Tibial nerve (tissue), 4 donors: Measurements from ENCODE around the gene WDR53.
"Not testable (repeated sequence)": the region's sequence is repeated elsewhere in the genome, so short reads cannot be mapped to it uniquely, and the experiment has no call there.

Experiments
- EP300 ChIP-seq, 2 donors: sonication (generic); formaldehyde crosslinking; IDR thresholded peaks; one replicate each; pipeline ENCODE4 v1.6.1; 2017; ENCODE audit warnings: antibody characterized with exemption in 2 of 2, mild to moderate bottlenecking in 1 of 2
- POLR2A ChIP-seq, 2 donors: fragments of 450-650 bp; IDR thresholded peaks; one replicate each; pipeline ENCODE4 v1.6.1; 2017; ENCODE audit warnings: antibody characterized with exemption in 2 of 2, mild to moderate bottlenecking in 2 of 2, moderate library complexity in 2 of 2
- TF ChIP-seq, protein P1 (sequence below), 5 experiments: fragments of 200-600 bp in 3 of 5; fragments of 450-650 bp in 2 of 5; sonication (generic) in 3 of 5; IDR thresholded peaks; one replicate each; pipeline ENCODE4 v1.5.1; 2016 to 2019; ENCODE audit warnings: antibody characterized with exemption in 5 of 5, mild to moderate bottlenecking in 3 of 5, moderate library complexity in 2 of 5

DNA sequence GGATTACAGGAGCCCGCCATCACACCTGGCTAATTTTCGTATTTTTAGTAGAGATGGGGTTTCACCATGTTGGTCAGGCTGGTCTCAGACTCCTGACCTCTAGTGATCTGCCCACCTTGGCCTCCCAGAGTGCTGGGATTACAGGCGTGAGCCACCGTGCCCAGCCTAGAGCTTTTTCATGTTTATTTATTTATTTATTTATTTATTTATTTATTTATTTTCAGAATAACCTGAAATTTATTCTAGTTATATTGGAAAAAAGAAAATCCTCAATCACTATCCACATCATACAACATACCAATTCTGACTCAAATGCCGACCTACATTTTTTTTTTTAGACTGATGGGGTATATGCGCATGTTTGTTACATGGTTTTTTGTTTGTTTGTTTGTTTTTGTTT, 46.9 kb upstream of the WDR53 start:
- not testable (repeated sequence) for TF ChIP-seq POLR2A, EP300 (IDR thresholded peaks at IDR 0.05)
- TF ChIP-seq, protein P1, sequence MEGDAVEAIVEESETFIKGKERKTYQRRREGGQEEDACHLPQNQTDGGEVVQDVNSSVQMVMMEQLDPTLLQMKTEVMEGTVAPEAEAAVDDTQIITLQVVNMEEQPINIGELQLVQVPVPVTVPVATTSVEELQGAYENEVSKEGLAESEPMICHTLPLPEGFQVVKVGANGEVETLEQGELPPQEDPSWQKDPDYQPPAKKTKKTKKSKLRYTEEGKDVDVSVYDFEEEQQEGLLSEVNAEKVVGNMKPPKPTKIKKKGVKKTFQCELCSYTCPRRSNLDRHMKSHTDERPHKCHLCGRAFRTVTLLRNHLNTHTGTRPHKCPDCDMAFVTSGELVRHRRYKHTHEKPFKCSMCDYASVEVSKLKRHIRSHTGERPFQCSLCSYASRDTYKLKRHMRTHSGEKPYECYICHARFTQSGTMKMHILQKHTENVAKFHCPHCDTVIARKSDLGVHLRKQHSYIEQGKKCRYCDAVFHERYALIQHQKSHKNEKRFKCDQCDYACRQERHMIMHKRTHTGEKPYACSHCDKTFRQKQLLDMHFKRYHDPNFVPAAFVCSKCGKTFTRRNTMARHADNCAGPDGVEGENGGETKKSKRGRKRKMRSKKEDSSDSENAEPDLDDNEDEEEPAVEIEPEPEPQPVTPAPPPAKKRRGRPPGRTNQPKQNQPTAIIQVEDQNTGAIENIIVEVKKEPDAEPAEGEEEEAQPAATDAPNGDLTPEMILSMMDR (IDR thresholded peaks at IDR 0.05): not testable (repeated sequence)
